Breast epithelium (tissue), 3 donors: ENCODE results near the gene SLC25A48.

ENCODE experiments used
- POLR2A ChIP-seq: fragments of 450-650 bp; IDR thresholded peaks from one replicate; pipeline ENCODE4 v1.6.1; 2016; ENCODE audit warnings: antibody characterized with exemption, mild to moderate bottlenecking, moderate library complexity
- POLR2AphosphoS5 ChIP-seq, 3 donors: sonication (generic); formaldehyde crosslinking; IDR thresholded peaks; one replicate each; pipeline ENCODE4 v1.6.1; 2017; ENCODE audit warnings: antibody characterized with exemption in 3 of 3
- TF ChIP-seq, protein P1 (sequence below), 3 donors: fragments of 450-650 bp; IDR thresholded peaks; one replicate each; pipeline ENCODE4 v1.5.1; 2016 to 2017; ENCODE audit warnings: antibody characterized with exemption in 3 of 3, mild to moderate bottlenecking in 3 of 3, moderate library complexity in 3 of 3

- TF ChIP-seq, protein P1, sequence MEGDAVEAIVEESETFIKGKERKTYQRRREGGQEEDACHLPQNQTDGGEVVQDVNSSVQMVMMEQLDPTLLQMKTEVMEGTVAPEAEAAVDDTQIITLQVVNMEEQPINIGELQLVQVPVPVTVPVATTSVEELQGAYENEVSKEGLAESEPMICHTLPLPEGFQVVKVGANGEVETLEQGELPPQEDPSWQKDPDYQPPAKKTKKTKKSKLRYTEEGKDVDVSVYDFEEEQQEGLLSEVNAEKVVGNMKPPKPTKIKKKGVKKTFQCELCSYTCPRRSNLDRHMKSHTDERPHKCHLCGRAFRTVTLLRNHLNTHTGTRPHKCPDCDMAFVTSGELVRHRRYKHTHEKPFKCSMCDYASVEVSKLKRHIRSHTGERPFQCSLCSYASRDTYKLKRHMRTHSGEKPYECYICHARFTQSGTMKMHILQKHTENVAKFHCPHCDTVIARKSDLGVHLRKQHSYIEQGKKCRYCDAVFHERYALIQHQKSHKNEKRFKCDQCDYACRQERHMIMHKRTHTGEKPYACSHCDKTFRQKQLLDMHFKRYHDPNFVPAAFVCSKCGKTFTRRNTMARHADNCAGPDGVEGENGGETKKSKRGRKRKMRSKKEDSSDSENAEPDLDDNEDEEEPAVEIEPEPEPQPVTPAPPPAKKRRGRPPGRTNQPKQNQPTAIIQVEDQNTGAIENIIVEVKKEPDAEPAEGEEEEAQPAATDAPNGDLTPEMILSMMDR (IDR thresholded peaks at IDR 0.05), result no peak
- TF ChIP-seq POLR2A (no peak), POLR2AphosphoS5 (IDR thresholded peaks at IDR 0.05) (no peak)
Measured at GRCh38 chr5:135901633-135902032, 67.2 kb downstream of the SLC25A48 start.
